Measurements from ENCODE around the gene ARHGEF9.

DNA sequence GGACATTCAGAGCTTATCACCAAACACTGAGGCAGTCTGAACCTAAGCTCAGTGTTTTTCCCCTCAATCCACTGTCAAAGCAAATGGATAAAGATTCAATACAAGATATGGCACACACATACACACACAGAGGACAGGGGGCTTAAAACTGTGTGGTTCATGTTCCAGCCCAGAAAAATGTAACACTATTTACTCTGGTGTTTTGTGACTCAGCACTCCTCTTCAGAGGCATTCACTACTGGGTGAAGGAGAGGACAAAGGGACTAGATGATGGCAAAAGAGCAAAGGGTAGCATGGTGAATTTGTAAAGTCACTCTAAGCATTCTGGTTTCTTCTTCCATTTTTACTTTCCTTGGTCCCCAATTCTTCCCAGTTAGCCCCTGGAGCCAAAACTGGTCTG, 120.3 kb downstream of the ARHGEF9 start:
- TF ChIP-seq CTCF (IDR thresholded peaks at IDR 0.05): no peak
- TF ChIP-seq POLR2A (IDR thresholded peaks at IDR 0.05): no peak

Measured in uterus (tissue), 2 donors.